ENCODE measurements around the gene ARHGAP28. TPM values are rescaled to one million over a fixed set of nuclear protein-coding genes. Genes with fewer than 3 reads are reported as not detected.

ARHGAP28 gene
- polyA plus RNA-seq, 3 donors = not detected

DNA sequence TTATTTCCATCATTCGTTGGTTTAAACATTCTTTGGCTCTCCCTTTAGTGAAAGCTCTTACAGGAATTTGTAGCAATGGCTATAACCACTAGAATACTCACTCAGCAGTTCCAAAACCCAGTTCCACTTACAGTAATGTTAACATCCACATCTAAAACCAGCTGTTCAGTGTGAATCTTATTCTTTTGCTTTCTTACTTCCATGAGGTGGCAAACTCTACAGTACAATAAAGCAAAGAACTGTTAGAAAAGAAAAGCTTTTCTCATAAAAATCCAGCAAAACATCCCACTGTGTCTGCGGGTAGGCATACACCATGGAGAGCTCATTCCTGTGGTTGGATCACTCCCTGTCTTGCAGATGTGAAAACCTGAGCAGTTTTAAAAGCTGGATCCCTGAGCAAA lies 147.1 kb downstream of the ARHGAP28 start:
- H3K4me2 ChIP-seq (replicated peaks; ENCODE audit: extremely low read depth, low read length, poor library complexity, severe bottlenecking) = no peak overlapping the region
- no peaks in the 10 kb centered on the region for H3K9me3 Mint-ChIP-seq
- H3K9ac ChIP-seq (ENCODE audit: insufficient read depth, low read length, poor library complexity, severe bottlenecking) = no peak overlapping the region
- intact Hi-C loops (cut with micrococcal nuclease) = no loop called here
- H3K4me3 ChIP-seq (replicated peaks in 1 of 3; ENCODE audit: low read depth in 2 of 3, low read length in 3 of 3) = no peak overlapping the region
- H3K27me3 ChIP-seq (ENCODE audit: control insufficient read depth in 2 of 2, insufficient read depth in 2 of 2, low read length in 2 of 2) = no peaks in the 10 kb centered on the region
- H3K36me3 ChIP-seq (replicated peaks in 1 of 2; ENCODE audit: control insufficient read depth in 1 of 2, insufficient read depth in 2 of 2, low read length in 2 of 2) = no peaks in the 10 kb centered on the region
- H3K27ac ChIP-seq (ENCODE audit: low read depth in 1 of 2, low read length in 2 of 2) = no peak overlapping the region
- no peak overlapping the region for H2AFZ ChIP-seq (ENCODE audit: insufficient read depth, low read depth, low read length, poor library complexity, severe bottlenecking)
- no peak overlapping the region for H3K4me3 Mint-ChIP-seq
- WGBS (ENCODE audit: insufficient coverage) = no CpG with 5 or more reads among the region's 2 CpGs
- no peaks in the 10 kb centered on the region for H3K4me1 Mint-ChIP-seq
- no peak for DNase-seq
- no peaks in the 10 kb centered on the region for H3K4me1 ChIP-seq (ENCODE audit: control insufficient read depth in 1 of 2, insufficient read depth in 2 of 2, low read length in 2 of 2)
- H3K27ac Mint-ChIP-seq = no peak overlapping the region
- no peaks in the 10 kb centered on the region for H3K9me3 ChIP-seq (replicated peaks in 1 of 2; ENCODE audit: control insufficient read depth in 1 of 2, insufficient read depth in 1 of 2, low read length in 2 of 2)
- no peaks in the 10 kb centered on the region for H3K36me3 Mint-ChIP-seq
- H3K27me3 Mint-ChIP-seq (ENCODE audit: low read depth in 3 of 3) = peaks cover 0 to 2% (median 2%) of the 10 kb centered on the region in 3 donors
- no peaks in the 10 kb centered on the region for H4K20me1 ChIP-seq (ENCODE audit: insufficient read depth, low read length)
- TF ChIP-seq, protein P1, sequence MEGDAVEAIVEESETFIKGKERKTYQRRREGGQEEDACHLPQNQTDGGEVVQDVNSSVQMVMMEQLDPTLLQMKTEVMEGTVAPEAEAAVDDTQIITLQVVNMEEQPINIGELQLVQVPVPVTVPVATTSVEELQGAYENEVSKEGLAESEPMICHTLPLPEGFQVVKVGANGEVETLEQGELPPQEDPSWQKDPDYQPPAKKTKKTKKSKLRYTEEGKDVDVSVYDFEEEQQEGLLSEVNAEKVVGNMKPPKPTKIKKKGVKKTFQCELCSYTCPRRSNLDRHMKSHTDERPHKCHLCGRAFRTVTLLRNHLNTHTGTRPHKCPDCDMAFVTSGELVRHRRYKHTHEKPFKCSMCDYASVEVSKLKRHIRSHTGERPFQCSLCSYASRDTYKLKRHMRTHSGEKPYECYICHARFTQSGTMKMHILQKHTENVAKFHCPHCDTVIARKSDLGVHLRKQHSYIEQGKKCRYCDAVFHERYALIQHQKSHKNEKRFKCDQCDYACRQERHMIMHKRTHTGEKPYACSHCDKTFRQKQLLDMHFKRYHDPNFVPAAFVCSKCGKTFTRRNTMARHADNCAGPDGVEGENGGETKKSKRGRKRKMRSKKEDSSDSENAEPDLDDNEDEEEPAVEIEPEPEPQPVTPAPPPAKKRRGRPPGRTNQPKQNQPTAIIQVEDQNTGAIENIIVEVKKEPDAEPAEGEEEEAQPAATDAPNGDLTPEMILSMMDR (IDR thresholded peaks at IDR 0.05) = no peak
- no peaks in the 10 kb centered on the region for H3K79me2 ChIP-seq (ENCODE audit: insufficient read depth, low read length)

GRCh38 chr18:6877288-6877687 lies 147.8 kb downstream of the ARHGAP28 start:
- intact Hi-C loops (cut with micrococcal nuclease) = no loop called here
- Mint-ChIP-seq H3K9me3 (no peaks in the 10 kb centered on the region), H3K4me1 (no peaks in the 10 kb centered on the region), H3K27ac (no peak overlapping the region), H3K36me3 (no peaks in the 10 kb centered on the region), H3K4me3 (no peak overlapping the region), H3K27me3 (ENCODE audit: low read depth in 3 of 3) (peaks cover 0 to 2% (median 2%) of the 10 kb centered on the region in 3 donors)
- WGBS (ENCODE audit: insufficient coverage) = 97% methylated on average over 10 of the region's 14 CpGs
- DNase-seq = no peak
- TF ChIP-seq, protein P1 (IDR thresholded peaks at IDR 0.05) = no peak
- no peaks in the 10 kb centered on the region for H4K20me1 ChIP-seq (ENCODE audit: insufficient read depth, low read length)
- no peaks in the 10 kb centered on the region for H3K79me2 ChIP-seq (ENCODE audit: insufficient read depth, low read length)
- H3K4me2 ChIP-seq (replicated peaks; ENCODE audit: extremely low read depth, low read length, poor library complexity, severe bottlenecking) = no peak overlapping the region
- H3K9ac ChIP-seq (ENCODE audit: insufficient read depth, low read length, poor library complexity, severe bottlenecking) = no peak overlapping the region
- H3K27ac ChIP-seq (ENCODE audit: low read depth in 1 of 2, low read length in 2 of 2) = no peak overlapping the region
- H3K4me1 ChIP-seq (ENCODE audit: control insufficient read depth in 1 of 2, insufficient read depth in 2 of 2, low read length in 2 of 2) = no peaks in the 10 kb centered on the region
- no peaks in the 10 kb centered on the region for H3K27me3 ChIP-seq (ENCODE audit: control insufficient read depth in 2 of 2, insufficient read depth in 2 of 2, low read length in 2 of 2)
- no peaks in the 10 kb centered on the region for H3K36me3 ChIP-seq (replicated peaks in 1 of 2; ENCODE audit: control insufficient read depth in 1 of 2, insufficient read depth in 2 of 2, low read length in 2 of 2)
- H3K4me3 ChIP-seq (replicated peaks in 1 of 3; ENCODE audit: low read depth in 2 of 3, low read length in 3 of 3) = no peak overlapping the region
- no peak overlapping the region for H2AFZ ChIP-seq (ENCODE audit: insufficient read depth, low read depth, low read length, poor library complexity, severe bottlenecking)
- no peaks in the 10 kb centered on the region for H3K9me3 ChIP-seq (replicated peaks in 1 of 2; ENCODE audit: control insufficient read depth in 1 of 2, insufficient read depth in 1 of 2, low read length in 2 of 2)
